ENCODE data around the gene RALGPS2.

RALGPS2 gene

DNA sequence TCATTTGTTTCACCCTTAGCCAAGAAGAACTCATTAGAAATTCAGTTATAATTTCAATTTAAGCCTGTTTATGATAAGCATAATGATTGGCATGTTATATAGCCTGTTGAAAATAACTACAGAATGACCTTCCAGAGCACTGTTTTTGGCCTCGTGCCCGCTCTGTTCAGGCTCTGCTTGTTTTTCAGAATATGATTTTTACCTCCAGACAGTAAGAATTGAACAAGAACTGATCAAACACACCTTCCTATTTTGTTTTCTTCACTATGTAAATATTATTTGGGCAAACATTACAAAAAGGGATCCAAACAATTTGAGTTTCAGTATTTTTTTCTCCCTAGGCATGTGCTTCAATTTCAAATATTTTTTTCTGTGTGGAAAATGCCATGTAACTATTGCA, 193.9 kb downstream of the RALGPS2 start:
- DNase-seq (ENCODE audit: low read depth in 2 of 2), result no peak

DNA sequence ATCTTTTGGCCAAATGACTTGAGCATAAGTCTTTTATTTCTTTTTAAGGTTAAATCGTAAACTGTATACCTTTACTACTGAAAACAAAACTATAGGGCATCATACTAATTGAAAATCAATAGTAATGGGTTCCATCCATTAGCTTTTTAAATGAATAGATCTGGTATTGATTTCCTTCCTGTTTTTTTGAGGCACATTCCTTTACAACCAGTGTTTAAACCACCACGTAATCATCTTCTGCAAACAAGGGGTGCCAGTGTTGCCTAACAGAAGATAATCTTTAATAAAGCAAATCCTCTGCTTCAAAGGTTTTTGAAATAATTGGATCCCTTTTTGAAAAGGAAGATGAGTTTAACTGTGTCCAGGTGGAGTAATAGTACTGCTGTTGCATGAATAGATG, 194.5 kb downstream of the RALGPS2 start:
- DNase-seq (ENCODE audit: low read depth in 2 of 2), result no peak

DNA sequence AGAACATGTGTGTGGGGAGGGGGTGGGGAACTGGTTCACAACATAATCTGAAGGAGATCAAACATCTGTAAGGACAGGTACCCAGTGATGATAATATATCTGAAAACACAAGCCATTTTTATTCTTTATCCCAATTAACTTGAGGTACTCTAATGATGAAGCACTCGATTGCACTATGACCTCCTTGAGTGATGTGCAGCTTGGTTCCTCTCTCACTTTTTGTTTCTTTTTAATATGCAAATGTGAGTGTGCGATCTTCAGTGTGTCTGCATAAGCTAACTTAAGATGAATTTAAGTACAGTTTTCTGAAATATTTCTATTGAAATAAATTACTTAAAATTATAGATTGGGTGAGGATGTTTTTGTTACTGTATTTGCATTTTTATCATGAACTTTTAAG, 196.5 kb downstream of the RALGPS2 start:
- DNase-seq (ENCODE audit: low read depth in 2 of 2), result no peak

DNA sequence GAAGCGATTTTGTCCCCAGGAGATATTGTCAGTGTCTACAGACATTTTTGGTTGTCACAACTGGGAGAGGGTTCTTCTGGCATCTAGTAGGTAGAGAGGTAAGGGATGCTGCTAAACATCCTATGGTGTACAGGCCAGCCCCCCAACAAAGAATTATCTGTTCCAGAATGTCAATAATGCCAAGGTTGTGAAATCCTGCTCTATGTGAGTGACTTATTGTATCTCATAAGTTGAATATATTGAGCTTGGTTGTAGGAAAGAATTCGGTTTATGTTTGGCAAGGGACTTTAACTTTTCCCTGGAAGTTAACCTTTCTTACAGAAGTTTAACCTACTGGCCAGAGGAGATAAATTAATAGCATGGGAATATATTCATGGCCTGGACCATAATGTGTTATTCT, 198.5 kb downstream of the RALGPS2 start:
- no peak for DNase-seq (ENCODE audit: low read depth in 2 of 2)

DNA sequence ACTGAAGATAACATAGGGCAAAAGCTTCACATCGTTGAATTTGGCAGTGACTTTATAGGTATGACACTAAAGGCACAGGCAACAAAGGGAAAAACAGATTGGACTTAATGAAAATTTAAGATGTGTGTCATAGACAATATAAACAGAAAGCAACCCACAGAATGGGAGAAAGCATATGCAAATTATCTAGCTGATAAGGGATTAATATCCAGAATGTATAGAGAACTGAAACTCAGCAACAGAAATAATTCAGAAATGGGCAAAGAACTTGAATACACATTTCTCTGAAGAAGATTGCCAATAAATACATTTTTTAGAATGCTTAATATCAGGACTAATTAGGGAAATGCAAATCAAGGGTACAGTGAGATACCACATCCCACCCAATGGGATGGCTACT, 201.0 kb downstream of the RALGPS2 start:
- no peak for DNase-seq (ENCODE audit: low read depth in 2 of 2)

DNA sequence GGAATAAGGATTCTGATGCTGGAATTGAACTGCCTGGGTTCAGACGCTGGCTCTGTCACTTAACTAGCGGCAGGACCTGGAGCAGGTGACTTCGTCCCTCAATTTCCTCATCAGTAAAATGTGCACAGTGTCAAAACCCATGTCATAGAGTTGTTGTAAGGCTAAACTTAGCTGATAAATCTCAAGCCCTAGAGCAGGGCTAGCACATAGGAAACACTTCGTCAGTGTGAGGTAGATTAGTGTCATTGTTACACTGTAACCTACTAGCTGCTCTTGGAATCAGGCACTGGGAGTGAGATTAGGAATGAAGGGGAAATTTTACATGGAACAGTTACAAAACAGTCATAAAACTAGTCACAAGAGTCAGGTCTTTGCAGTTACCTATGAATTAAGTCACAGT, 202.0 kb downstream of the RALGPS2 start:
- no peak for DNase-seq (ENCODE audit: low read depth in 2 of 2)

DNA sequence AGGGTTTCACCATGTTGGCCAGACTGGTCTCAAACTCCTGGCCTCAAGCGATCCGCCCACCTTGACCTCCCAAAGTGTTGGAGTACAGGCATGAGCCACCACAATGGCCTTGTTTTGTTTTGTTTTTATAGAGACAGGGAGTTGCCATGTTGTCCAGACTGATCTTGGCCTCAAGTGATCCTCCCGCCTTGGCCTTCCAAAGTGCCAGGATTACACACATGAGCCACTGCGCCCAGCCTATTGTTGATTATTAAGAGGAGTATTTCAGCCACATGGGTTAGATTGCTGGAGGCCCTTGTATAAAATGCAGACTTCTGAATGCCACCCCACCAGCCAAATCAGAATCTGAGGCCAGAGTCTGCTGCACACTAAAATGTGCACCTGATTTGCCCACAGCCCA, 203.0 kb downstream of the RALGPS2 start:
- no peak for DNase-seq (ENCODE audit: low read depth in 2 of 2)

DNA sequence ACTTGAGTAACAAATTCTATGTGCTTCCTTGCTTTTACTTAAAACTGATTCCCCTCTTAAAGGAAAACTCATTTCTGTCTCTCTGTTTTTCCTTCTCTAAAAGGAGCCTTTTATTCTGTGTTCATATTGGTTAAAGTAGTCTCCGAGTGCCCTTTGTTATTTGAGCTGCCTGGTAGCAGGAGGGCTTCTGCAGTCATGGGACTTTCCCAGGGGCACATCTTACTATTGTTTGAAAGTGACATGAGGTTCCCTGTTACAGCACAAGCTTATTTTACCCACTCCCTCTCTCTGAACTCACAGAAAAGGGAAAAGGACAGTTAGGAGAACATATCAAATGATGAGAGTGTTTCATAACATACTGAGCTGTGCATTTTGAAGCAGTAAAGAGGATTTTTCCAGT, 203.9 kb downstream of the RALGPS2 start:
- DNase-seq (ENCODE audit: low read depth in 2 of 2), result no peak

DNA sequence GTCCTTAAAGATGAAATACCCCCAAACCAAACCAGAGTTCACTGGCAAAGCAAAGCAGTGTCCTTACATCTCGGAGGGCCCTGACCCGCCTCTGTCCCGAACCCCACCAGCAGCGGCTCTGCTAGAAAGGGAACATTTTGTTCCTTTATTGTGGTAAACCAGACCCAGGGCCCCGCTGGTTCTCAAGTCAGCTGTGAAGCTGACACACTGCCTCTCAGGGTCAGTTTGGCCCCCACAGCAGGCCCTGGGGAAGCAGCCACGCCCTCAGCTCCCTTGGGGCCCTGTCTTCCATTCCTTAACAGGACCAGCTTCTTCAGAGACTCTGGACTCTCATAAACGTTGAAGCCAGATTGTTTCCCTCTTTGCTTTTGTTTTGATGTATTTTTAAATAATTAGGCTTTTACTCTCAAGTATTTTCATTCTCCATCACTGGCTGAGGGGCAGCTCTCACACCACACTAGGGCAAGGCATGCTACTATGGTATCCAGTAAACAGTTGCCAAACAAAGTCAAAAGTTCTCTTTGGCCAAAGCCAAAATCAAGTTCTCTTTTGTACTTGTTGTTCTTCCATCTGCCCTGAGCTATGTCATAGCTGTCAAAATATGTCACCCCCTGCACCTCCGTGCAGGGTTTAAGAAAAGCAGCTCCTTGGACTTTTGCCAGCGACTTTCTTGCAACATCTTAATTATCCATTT, 207.0 kb downstream of the RALGPS2 start:
- DNase-seq (ENCODE audit: low read depth in 2 of 2), result no peak

DNA sequence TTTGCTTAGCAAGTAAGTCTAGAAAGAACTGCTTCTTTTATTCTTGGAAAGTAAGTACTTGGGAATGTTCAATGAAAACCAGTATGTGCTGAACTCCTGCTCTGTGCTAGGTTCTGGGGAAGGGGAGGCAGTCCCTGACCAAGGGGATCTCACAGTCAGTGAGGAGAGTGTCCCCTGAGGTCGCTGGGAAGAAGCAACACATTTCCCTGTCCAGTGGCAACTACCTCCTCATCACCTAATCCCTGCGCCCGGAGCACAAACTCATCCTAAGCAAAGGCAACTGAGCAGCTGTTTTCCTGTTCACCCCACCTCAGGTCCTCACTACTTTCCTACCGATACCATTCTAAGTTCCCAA, 207.5 kb downstream of the RALGPS2 start:
- DNase-seq (ENCODE audit: low read depth in 2 of 2), result no peak

DNA sequence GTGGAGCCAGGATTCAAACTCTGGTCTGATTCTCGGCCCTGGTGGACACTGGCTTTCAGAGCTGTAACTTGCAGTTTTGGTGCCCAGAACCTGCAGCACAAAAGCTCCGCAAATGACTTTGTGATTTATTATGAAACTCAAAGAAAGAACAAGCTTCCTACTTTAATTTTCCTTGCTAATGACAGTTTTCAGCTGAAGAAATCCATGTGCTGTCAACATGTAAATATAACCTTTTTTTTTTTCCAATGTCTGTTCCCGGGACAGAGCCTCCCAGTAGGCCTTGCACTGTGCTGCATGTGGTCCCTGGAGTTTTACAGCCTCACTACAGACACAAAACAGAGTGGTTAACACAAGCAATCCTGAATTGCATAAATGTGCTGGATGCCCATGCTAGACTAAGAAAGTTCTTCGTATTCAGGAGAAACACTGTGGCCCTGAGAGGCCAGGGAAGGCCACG, 208.1 kb downstream of the RALGPS2 start:
- no peak for DNase-seq (ENCODE audit: low read depth in 2 of 2)

DNA sequence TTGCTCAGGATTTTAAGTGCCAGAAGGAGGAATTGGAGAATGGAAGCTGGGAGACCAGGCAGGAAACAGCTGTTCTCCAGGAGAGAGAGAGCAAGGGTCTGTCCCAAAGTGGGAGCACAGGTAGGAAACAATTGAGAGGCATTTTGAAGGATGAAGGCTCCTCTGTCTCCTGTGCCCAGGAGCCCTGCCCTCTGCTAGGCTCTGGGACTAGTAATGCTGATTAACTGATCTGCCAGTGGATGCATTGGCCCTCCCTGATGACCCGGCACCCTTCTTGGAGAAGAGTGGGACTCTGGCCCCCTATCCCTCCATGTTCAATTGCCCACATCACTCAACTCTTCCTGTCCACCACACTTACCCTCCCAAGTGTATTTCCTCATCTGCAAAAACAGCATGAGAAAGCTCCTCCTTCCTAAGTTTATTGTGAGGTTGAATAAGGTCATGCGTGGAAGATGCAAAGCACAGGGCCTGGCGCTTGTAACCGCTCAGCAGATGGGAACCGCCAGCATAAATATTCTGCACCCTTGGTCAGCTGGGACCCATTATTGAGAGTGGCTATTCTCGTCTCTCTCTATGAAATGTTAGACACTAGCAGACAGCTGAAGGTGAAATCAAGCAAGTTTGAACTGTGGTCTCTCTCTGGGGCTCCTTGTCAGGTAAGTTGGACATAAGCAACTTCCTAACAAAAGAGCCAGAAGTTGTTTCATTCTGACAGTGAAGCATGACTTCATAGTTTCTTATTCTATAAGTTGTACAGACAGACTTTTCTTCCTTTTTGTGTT, 208.9 kb downstream of the RALGPS2 start:
- no peak for DNase-seq (ENCODE audit: low read depth in 2 of 2)

DNA sequence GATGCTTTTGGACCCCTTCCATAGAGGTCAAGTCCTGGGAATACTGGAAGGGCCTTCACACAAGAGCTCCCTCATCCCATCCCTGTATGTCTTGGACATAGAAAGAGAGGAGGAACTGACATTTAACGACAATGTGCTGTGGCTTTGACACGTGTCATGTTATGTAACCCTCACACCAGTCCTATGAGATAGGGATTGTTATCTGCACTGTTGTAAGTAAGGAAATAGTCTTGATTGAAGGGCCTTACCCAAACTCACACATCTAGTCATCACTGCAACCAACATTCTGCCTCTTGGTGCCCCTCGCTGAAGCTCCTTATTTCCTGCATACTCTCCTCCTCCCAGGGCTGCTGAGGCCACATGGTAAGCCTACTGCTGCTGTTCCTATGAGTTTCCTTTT, 209.5 kb downstream of the RALGPS2 start:
- no peak for DNase-seq (ENCODE audit: low read depth in 2 of 2)

DNA sequence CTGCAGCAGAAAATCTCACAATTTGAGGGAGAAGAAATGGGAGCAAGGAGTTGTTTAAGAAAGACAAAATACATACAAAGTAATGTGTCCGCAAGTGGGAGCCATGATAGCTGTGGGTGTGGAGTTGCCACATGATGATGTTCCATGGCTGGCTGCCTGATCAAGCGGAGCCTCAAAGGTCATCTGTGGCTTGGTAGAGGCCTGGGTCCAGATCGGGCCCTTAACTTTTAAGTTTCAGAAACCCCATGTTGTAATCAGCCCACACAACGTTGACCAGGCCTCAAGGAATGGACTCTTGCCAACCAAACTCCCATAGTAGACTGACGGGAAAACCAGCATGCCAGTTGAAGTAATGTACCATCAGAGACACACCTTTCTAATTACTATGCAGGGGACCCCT, 210.6 kb downstream of the RALGPS2 start:
- no peak for DNase-seq (ENCODE audit: low read depth in 2 of 2)

DNA sequence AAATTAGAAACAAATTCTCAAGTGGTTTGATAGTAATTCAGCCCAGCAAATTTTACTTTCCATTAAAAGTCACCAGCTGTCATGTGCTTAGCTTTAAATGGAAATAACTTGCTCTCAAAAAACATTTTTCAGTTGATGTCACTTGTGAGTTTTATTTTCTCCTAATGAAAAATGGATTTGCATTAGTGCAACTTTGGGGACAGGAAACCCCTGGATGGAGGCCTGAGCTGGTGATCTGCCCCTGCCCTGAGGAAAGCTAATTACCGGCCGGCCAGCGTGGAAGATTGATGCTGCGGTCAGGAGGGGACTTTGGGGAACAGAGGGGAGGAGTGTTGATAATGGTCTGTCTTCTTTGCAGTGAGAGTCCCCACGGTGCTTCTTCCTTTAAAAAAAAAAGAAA, 212.7 kb downstream of the RALGPS2 start:
- no peak for DNase-seq (ENCODE audit: low read depth in 2 of 2)

DNA sequence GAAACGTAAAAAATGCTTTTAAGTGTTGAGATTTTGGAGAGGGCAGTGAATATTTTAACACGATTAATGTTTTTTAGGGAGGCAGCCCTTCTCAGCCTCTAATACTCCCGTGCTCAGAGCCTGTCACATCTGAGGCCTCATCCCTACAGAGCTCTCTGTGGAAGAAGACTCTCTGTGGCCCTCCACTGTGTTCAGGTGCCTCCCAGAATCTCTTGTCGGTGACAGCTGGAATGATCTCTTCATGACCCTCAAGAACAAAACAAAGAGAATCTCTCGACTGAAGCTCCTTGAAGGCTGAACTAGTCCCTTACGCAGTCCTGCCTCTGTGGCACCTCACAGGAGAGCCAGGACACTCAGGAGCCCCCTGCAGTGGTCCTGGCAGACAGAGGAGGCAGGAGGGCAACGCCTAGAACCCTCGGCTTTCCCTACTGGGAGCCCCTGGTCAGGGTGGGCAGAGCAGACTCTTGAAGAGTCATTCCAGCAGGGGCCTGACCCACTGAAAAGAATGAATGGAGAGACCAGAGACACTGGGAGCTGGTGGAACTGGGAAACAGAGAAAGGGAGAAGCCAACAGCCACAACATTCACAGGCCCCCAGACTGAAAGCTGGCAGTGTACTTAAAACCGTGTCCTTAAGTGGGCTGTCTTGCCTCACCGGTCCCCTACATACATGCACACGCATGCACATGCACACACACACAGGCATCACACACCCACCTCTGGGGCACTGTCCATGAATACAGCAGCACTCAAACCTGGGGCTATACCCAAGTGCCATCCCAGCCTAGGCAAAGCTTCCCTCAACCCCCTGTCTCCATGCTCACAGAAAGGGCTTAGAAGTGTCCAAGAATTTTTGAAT, 213.3 kb downstream of the RALGPS2 start:
- no peak for DNase-seq (ENCODE audit: low read depth in 2 of 2)

DNA sequence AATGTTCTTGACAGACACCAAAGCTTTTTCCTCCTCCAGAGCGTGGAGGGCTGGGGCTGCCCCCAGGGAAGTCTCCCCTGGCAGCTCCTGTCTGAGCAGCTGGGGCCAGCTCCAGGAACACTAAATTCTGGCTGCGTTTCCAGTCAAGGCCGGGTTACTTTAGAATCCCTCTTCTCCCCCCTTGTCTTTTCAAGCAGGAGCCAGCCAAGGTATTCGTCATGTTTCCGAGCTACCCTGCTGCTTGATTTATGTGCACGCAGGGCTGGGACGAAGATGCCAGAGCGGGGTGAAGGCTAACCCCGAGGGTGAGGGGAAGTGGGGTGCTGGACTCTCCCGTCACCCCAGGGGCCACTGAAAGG, 213.9 kb downstream of the RALGPS2 start:
- DNase-seq (ENCODE audit: low read depth in 2 of 2), result no peak

DNA sequence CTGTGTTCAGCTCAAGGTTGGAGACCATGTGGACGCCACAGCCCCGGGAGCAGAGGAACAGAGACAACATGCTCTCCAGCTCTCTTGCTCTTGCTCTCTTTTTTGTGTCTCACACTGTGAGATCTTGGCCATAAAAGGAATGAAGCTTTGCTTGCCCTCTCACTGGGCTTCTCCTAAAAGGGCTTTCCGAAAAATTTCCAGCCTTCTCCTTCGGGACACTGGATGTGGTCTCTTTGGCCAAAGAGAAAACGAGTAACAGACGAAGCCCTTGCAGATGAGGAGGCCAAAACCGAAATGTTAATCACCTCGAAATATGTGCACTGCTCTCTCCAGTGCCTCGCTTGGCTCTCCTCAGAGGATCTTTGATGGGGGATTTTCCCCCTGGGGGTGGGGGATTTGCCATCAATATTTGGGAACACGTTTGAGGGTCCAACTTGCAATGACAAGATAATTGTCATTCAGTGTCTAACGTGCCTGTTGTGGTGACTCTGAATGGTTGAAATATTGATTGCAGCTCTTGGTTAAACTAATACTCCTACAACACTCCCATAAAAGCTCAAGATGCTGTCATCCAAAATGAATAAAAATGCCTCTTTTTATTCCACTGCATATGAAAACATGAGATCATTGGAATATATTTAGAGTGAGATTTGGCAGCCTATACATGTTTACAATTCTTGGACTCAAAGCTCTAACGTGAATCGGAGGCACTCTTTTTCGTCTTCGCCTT, 214.5 kb downstream of the RALGPS2 start:
- DNase-seq (ENCODE audit: low read depth in 2 of 2), result no peak

DNA sequence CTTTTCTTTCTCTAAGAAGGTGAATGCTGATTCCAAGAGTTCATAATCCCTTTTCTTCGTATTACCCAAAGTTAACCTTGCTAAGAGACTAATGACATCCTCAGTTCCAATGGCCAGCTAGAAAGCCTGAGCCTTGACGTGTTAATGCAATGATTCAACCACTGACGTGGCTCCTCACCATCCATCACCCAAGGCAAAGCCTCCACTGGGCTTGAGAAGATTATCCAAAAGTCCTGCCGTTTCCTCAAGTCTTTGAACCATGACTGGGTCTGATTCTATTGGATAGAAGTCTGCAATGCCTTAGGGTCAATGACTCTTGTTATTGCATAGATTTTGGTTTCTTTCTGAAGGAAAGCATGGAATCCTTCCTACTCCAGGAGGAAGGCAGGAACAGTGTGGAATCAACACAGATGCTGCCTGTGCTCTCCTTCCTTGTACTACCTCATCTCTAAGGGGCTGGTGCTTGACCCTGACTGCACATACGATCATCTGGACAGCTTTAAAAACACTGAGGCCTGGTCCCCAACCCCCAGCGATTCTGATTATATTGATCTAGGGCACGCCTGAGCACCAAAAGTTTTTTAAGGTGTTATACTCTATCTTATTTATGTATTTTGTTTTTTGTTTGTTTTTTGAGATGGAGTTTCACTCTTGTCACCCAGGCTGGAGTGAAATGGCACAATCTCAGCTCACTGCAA, 215.2 kb downstream of the RALGPS2 start:
- no peak for DNase-seq (ENCODE audit: low read depth in 2 of 2)

DNA sequence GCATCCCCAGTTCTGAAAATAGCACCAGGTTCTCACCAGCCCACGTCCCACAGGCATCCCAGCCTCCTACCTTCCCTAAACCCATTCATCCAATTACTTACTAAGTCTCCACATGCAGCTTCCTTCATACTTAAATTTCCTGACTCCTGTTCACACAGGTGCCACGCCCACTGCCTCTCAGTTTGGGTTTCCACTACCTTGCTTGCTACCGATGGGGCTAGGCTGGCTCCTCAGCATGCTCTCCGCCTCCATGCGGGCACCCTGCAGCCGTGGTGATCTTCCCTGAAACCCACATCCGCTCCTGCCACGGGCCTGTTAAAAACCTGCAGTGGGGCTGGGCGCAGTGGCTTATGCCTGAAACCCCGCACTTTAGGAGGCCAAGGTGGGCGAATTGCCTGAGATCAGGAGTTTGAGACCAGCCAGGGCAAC, 216.2 kb downstream of the RALGPS2 start:
- DNase-seq (ENCODE audit: low read depth in 2 of 2), result no peak

DNA sequence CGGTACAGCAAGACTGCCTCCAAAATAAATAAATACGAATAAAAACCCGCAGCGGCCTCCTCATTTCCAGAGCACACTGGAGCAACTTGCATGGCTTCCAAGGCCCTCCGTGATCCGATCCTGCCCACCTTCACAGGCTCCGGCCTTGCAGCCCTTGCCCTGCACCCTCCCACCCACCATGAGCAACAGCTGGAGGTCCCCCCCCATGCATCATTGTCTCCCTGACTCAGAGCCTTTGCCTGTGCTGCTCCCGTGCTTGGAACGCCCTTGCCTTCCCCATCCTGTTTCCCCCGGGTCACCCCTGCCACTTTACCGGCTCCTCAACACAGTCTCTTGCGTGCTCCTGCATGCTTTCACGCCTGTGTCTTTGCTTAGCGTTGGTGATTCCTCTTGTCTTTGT, 216.8 kb downstream of the RALGPS2 start:
- no peak for DNase-seq (ENCODE audit: low read depth in 2 of 2)
